Measurements from ENCODE around the gene PRKN.

DNA sequence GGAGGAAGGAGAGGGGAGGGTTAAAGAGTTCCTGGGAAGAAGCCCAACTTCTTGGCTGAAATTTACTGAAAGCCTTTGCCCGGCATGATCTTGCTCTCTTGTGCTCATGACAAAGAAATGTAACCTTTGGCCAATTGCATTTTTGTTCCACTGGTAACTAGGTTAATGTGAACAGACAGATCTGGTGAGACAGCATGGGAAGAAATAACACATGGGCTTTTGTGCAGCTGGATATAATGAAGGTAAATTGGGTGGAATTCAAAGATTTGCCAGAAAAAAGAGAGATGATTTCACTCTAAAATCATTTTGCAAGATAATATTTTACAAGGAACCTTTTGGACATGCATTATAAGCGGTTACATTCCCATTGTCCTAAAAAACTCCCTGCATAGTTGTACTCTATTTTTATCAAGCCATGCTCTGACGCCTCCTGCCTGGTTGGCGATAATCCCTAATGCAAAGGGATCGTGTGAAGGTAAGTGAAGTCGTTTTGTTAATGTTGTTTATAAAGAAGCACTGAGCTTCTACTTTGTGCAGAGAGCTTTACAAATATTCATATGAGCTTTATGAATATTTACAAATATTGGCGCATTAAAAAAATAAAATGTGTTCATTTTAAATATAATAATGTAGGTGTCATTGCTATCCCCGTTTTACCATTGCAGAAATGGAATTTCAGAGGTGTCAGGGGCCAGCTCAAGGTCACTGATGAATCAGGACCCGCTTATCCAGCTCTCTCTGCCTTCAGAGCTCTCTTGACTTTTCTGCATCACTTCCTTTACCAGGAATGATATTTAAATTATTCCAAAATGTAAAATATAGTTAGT lies 1292.4 kb downstream of the PRKN start:
- TF ChIP-seq CTCF (IDR thresholded peaks at IDR 0.05) (no peak), POLR2A (IDR thresholded peaks at IDR 0.05) (no peak)
